ENCODE measurements around the gene STPG4. TPM values are rescaled to one million over a fixed set of nuclear protein-coding genes. Genes with fewer than 3 reads are reported as not detected.

Gene STPG4
- total and polyA plus RNA-seq, 2 of the 8 experiments (the other 6 are each of a cell fraction or from before 2014, with no cell fraction given), result 0.28 TPM; not detected in 1

GRCh38 chr2:47141520-47141919 lies 13.6 kb downstream of the STPG4 start:
- Histone ChIP-seq H2BK12ac (ENCODE audit: low read depth, low read length) (no peak overlapping the region), H3K4me3 (ENCODE audit: extremely low read depth in 1 of 4, insufficient read depth in 2 of 4, low read depth in 3 of 4, low read length in 4 of 4) (no peak overlapping the region), H2BK15ac (ENCODE audit: low read length) (no peak overlapping the region), H3K4me1 (replicated peaks in 1 of 4; ENCODE audit: control insufficient read depth in 3 of 4, insufficient read depth in 4 of 4, low read length in 3 of 4) (no peaks in the 10 kb centered on the region), H3K56ac (replicated peaks; ENCODE audit: insufficient read length, low read depth, low read length) (no peak overlapping the region), H4K5ac (ENCODE audit: insufficient read length, low read depth, low read length) (no peak overlapping the region), H3K9ac (replicated peaks in 1 of 4; ENCODE audit: extremely low read depth in 1 of 4, low read depth in 3 of 4, low read length in 3 of 4) (no peak overlapping the region), H3K23me2 (ENCODE audit: low read depth, low read length) (0 out of 2 replicates have a peak, but pooled peaks cover under 1% of the 10 kb centered on the region), H2BK5ac (ENCODE audit: low read depth, low read length) (no peak overlapping the region), H3K4ac (replicated peaks; ENCODE audit: insufficient read length, low read depth, low read length) (no peak overlapping the region), H3K14ac (ENCODE audit: insufficient read length) (no peak overlapping the region), H4K91ac (replicated peaks; ENCODE audit: insufficient read length, low read length) (no peak overlapping the region), H3K23ac (ENCODE audit: insufficient read length) (no peak overlapping the region), H3K79me1 (ENCODE audit: low read depth, low read length) (no peaks in the 10 kb centered on the region), H2AK5ac (ENCODE audit: low read depth, low read length) (no peak overlapping the region), H2BK120ac (replicated peaks; ENCODE audit: low read depth, low read length) (no peak overlapping the region), H3K27ac (ENCODE audit: low read depth, low read length) (no peak overlapping the region), H3K9me3 (ENCODE audit: insufficient read depth in 2 of 2, low read depth in 1 of 2, low read length in 1 of 2) (no peaks in the 10 kb centered on the region), H3K79me2 (ENCODE audit: control insufficient read depth in 1 of 2, insufficient read depth in 2 of 2, low read length in 2 of 2) (no peaks in the 10 kb centered on the region), H4K20me1 (replicated peaks in 1 of 2; ENCODE audit: control insufficient read depth in 1 of 2, insufficient read depth in 2 of 2, low read length in 2 of 2) (no peaks in the 10 kb centered on the region), H3K18ac (ENCODE audit: extremely low read depth, low read length) (no peak overlapping the region), H3K36me3 (ENCODE audit: control insufficient read depth in 2 of 4, insufficient read depth in 4 of 4, low read length in 3 of 4) (no peaks in the 10 kb centered on the region; a peak in 1 of 8 replicates), H3K4me2 (ENCODE audit: insufficient read depth in 1 of 2, low read depth in 2 of 2, low read length in 2 of 2) (no peak overlapping the region), H4K8ac (ENCODE audit: extremely low read depth, insufficient read depth, low read length) (no peak overlapping the region), H2BK20ac (ENCODE audit: low read length) (no peak overlapping the region), H2AFZ (ENCODE audit: low read length) (no peak overlapping the region), H3K27me3 (replicated peaks in 1 of 4; ENCODE audit: control insufficient read depth in 3 of 4, extremely low read depth in 1 of 4, insufficient read depth in 3 of 4, low read length in 3 of 4) (no peaks in the 10 kb centered on the region)
- WGBS, 2 experiments (ENCODE audit: extremely low coverage in 1 of 2, insufficient coverage in 1 of 2, insufficient read length in 1 of 2, insufficient replicate concordance in 2 of 2, low coverage in 1 of 2, low lambda C conversion rate in 2 of 2, missing lambda C conversion rate in 1 of 2), result 96% methylated on average over 3 of the region's 3 CpGs; no CpG with 5 or more reads in 1 of the 2 experiments
- DNase-seq (ENCODE audit: low read depth in 1 of 2, low spot score in 2 of 2) (no peak), FAIRE-seq (no peak)
- ChIA-PET CTCF (ENCODE audit: partially characterized antibody) (interaction anchor here (0.6 to 2.0 kb wide), 7 partner anchors 8 to 181 kb away, joined by 3 to 7 read pairs (median 4); no protein-coding TSS in a partner anchor), POLR2A (ENCODE audit: partially characterized antibody) (interaction anchor here (0.7 kb wide), 1 partner anchor 218 kb away, joined by 3 read pairs; no protein-coding TSS in a partner anchor)
- TF ChIP-seq POLR2AphosphoS5 (IDR thresholded peaks at IDR 0.05; ENCODE audit: low read depth, low read length) (no peak), SUZ12 (IDR thresholded peaks at IDR 0.05; ENCODE audit: low read length) (no peak), KDM4A (IDR thresholded peaks at IDR 0.05; ENCODE audit: low read depth, low read length, severe bottlenecking) (no peak), RNF2 (IDR thresholded peaks at IDR 0.05; ENCODE audit: borderline replicate concordance, low read depth, low read length, missing control alignments, poor library complexity, severe bottlenecking) (no peak), SIN3A (conservative IDR thresholded peaks at IDR 0.05 in 1 of 2, IDR thresholded peaks at IDR 0.05 in 1 of 2; ENCODE audit: low read depth in 1 of 2, low read length in 2 of 2) (no peak), HDAC6 (IDR thresholded peaks at IDR 0.05; ENCODE audit: low read depth, low read length) (no peak), YY1 (IDR thresholded peaks at IDR 0.05; ENCODE audit: low read depth, low read length) (no peak), BACH1 (IDR thresholded peaks at IDR 0.05; ENCODE audit: low read length) (no peak), CHD2 (IDR thresholded peaks at IDR 0.05; ENCODE audit: low read length) (no peak), JUN (IDR thresholded peaks at IDR 0.05; ENCODE audit: low read depth, low read length) (no peak), EZH2 (IDR thresholded peaks at IDR 0.05; ENCODE audit: low read depth, low read length, severe bottlenecking) (no peak), MAX (IDR thresholded peaks at IDR 0.05) (no peak)
- TF ChIP-seq, protein P1, sequence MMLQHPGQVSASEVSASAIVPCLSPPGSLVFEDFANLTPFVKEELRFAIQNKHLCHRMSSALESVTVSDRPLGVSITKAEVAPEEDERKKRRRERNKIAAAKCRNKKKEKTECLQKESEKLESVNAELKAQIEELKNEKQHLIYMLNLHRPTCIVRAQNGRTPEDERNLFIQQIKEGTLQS (IDR thresholded peaks at IDR 0.05; ENCODE audit: insufficient read depth, low read depth, low read length), result no peak

All from H1 (cell line).